Measurements from ENCODE around the gene STXBP3.

- no peak for TF ChIP-seq CTCF (conservative IDR thresholded peaks at IDR 0.05; ENCODE audit: low read depth, low read length)
- no peak for TF ChIP-seq CHD1 (IDR thresholded peaks at IDR 0.05; ENCODE audit: low read depth, low read length)
- TF ChIP-seq SMC3 (IDR thresholded peaks at IDR 0.05; ENCODE audit: low read depth, low read length): no peak
- no peak for TF ChIP-seq USF2 (IDR thresholded peaks at IDR 0.05; ENCODE audit: low read depth, low read length)
- TF ChIP-seq CEBPB (IDR thresholded peaks at IDR 0.05; ENCODE audit: low read depth, low read length): no peak
- no peak for TF ChIP-seq POLR2A (IDR thresholded peaks at IDR 0.05; ENCODE audit: low read depth, low read length)
- TF ChIP-seq FOS (IDR thresholded peaks at IDR 0.05; ENCODE audit: low read depth, low read length): no peak
Observed at GRCh38 chr1:108708691-108709660, 37.5 kb upstream of the STXBP3 start.

Data from IMR-90 (cell line).